H1 (cell line): ENCODE measurements around the gene FITM2. TPM values are rescaled to one million over a fixed set of nuclear protein-coding genes. Genes with fewer than 3 reads are reported as not detected.

Source experiments
- CTCF ChIA-PET: fragments of 300-600 bp; sonication (Branson Sonifier 250); formaldehyde crosslinking; loops from one replicate; lab custom pipeline; 2021; ENCODE audit not compliant: partially characterized antibody; lab: Charles Lee
- POLR2A ChIA-PET: fragments of 300-600 bp; sonication (Branson Sonifier 250); formaldehyde crosslinking; loops from one replicate; lab custom pipeline; 2021; ENCODE audit warnings: inconsistent platforms; ENCODE audit not compliant: partially characterized antibody; lab: Charles Lee
- DNase-seq, 2 experiments: peaks; one replicate each; pipeline versions ENCODE4 v3.0.0 to v3.0.0-alpha.2; 2010 to 2022; ENCODE audit warnings: low spot score in 2 of 2, low read depth in 1 of 2, mixed read lengths in 1 of 2
- FAIRE-seq: peaks from 2 replicates; lab custom pipeline; 2011; peaks lifted over from hg19 to GRCh38; lab: Jason Lieb, UNC
- H2AFZ ChIP-seq: 2 replicates; pipeline ENCODE4 v1.8.1; 2012; ENCODE audit warnings: low read length, inconsistent platforms
- H2AK5ac ChIP-seq: 2 replicates; pipeline ENCODE4 v1.6.1; 2013; ENCODE audit warnings: low read depth, low read length
- H2BK120ac ChIP-seq: replicated peaks from 2 replicates; pipeline ENCODE3; 2013; ENCODE audit warnings: low read depth, low read length, inconsistent platforms
- H2BK12ac ChIP-seq: 2 replicates; pipeline ENCODE4 v1.6.1; 2013; ENCODE audit warnings: low read depth, low read length
- H2BK15ac ChIP-seq: 2 replicates; pipeline ENCODE4 v1.6.1; 2013; ENCODE audit warnings: low read length
- H2BK20ac ChIP-seq: 2 replicates; pipeline ENCODE4 v1.6.1; 2013; ENCODE audit warnings: low read length
- H2BK5ac ChIP-seq: 2 replicates; pipeline ENCODE4 v1.6.1; 2013; ENCODE audit warnings: low read depth, low read length
- H3K14ac ChIP-seq: 2 replicates; pipeline ENCODE4 v1.6.1; 2013; ENCODE audit warnings: inconsistent platforms; ENCODE audit not compliant: insufficient read length
- H3K18ac ChIP-seq: 2 replicates; pipeline ENCODE4 v1.6.1; 2013; ENCODE audit warnings: low read length; ENCODE audit errors: extremely low read depth
- H3K23ac ChIP-seq: 2 replicates; pipeline ENCODE4 v1.6.1; 2013; ENCODE audit warnings: inconsistent platforms; ENCODE audit not compliant: insufficient read length
- H3K23me2 ChIP-seq: 2 replicates; pipeline ENCODE4 v1.6.1; 2013; ENCODE audit warnings: low read depth, low read length
- H3K27ac ChIP-seq: 2 replicates; pipeline ENCODE4 v1.6.1; 2011; ENCODE audit warnings: low read depth, low read length, inconsistent platforms
- H3K27me3 ChIP-seq, 4 experiments: replicated peaks in 1 of 4; 1 replicate in 1 of 4; 2 replicates in 3 of 4; pipeline versions ENCODE4 v1.6.1 to v1.8.1; 2011 to 2013; ENCODE audit warnings: low read length in 3 of 4, mild to moderate bottlenecking in 3 of 4, inconsistent platforms in 2 of 4, mixed read lengths in 2 of 4, moderate library complexity in 1 of 4; ENCODE audit not compliant: control insufficient read depth in 3 of 4, insufficient read depth in 3 of 4; ENCODE audit errors: extremely low read depth in 1 of 4
- H3K36me3 ChIP-seq, 4 experiments: 2 replicates each; pipeline versions ENCODE4 v1.6.1 to v1.8.1; 2011 to 2013; ENCODE audit warnings: mild to moderate bottlenecking in 4 of 4, low read length in 3 of 4, moderate library complexity in 2 of 4, control low read depth in 1 of 4, inconsistent platforms in 1 of 4; ENCODE audit not compliant: insufficient read depth in 4 of 4, control insufficient read depth in 2 of 4
- H3K4ac ChIP-seq: replicated peaks from 2 replicates; pipeline ENCODE3; 2013; ENCODE audit warnings: low read length, low read depth, mixed read lengths, inconsistent platforms; ENCODE audit not compliant: insufficient read length
- H3K4me1 ChIP-seq, 4 experiments: replicated peaks in 1 of 4; 1 replicate in 1 of 4; 2 replicates in 3 of 4; pipeline versions ENCODE4 v1.6.1 to v1.8.1; 2011 to 2013; ENCODE audit warnings: low read length in 3 of 4, inconsistent platforms in 2 of 4, mixed read lengths in 1 of 4; ENCODE audit not compliant: insufficient read depth in 4 of 4, control insufficient read depth in 3 of 4
- H3K4me2 ChIP-seq, 2 experiments: 2 replicates each; pipeline versions ENCODE4 v1.6.1 to v1.8.1; 2011 to 2013; ENCODE audit warnings: low read depth in 2 of 2, low read length in 2 of 2, control low read depth in 1 of 2, inconsistent platforms in 1 of 2, mild to moderate bottlenecking in 1 of 2; ENCODE audit not compliant: insufficient read depth in 1 of 2
- H3K4me3 ChIP-seq, 4 experiments: fragments of 200-600, 300-600 bp in 1 of 4; sonication (generic), shearing (Covaris generic), sonication (Bioruptor Twin) in 1 of 4; 2 replicates each; pipeline versions ENCODE4 v1.5.1 to v1.8.1; 2011 to 2016; ENCODE audit warnings: low read length in 4 of 4, low read depth in 3 of 4, control low read depth in 2 of 4, inconsistent platforms in 2 of 4, mild to moderate bottlenecking in 2 of 4, mixed read lengths in 1 of 4, moderate library complexity in 1 of 4; ENCODE audit not compliant: insufficient read depth in 2 of 4; ENCODE audit errors: extremely low read depth in 1 of 4
- H3K56ac ChIP-seq: replicated peaks from 2 replicates; pipeline ENCODE3; 2013; ENCODE audit warnings: low read depth, mild to moderate bottlenecking, mixed read lengths, low read length, inconsistent platforms; ENCODE audit not compliant: insufficient read length
- H3K79me1 ChIP-seq: 2 replicates; pipeline ENCODE4 v1.6.1; 2013; ENCODE audit warnings: low read depth, low read length, control low read depth
- H3K79me2 ChIP-seq, 2 experiments: 2 replicates each; pipeline versions ENCODE4 v1.6.1 to v1.8.1; 2012 to 2013; ENCODE audit warnings: low read length in 2 of 2, mild to moderate bottlenecking in 2 of 2, inconsistent platforms in 1 of 2; ENCODE audit not compliant: insufficient read depth in 2 of 2, control insufficient read depth in 1 of 2
- H3K9ac ChIP-seq, 4 experiments: replicated peaks in 1 of 4; 1 replicate in 1 of 4; 2 replicates in 3 of 4; pipeline versions ENCODE4 v1.6.1 to v1.8.1; 2011 to 2013; ENCODE audit warnings: low read depth in 3 of 4, low read length in 3 of 4, control low read depth in 2 of 4, mild to moderate bottlenecking in 2 of 4, moderate library complexity in 2 of 4, inconsistent platforms in 1 of 4; ENCODE audit errors: extremely low read depth in 1 of 4
- H3K9me3 ChIP-seq, 2 experiments: 2 replicates each; pipeline versions ENCODE4 v1.6.1 to v1.8.1; 2012 to 2013; ENCODE audit warnings: mild to moderate bottlenecking in 2 of 2, moderate library complexity in 2 of 2, control low read depth in 1 of 2, inconsistent platforms in 1 of 2, low read depth in 1 of 2, low read length in 1 of 2, mixed read lengths in 1 of 2; ENCODE audit not compliant: insufficient read depth in 2 of 2
- H4K20me1 ChIP-seq, 2 experiments: replicated peaks in 1 of 2; 2 replicates each; pipeline versions ENCODE3 to v1.8.1; 2011 to 2013; ENCODE audit warnings: inconsistent platforms in 2 of 2, low read length in 2 of 2, mild to moderate bottlenecking in 1 of 2; ENCODE audit not compliant: insufficient read depth in 2 of 2, control insufficient read depth in 1 of 2
- H4K5ac ChIP-seq: 2 replicates; pipeline ENCODE4 v1.6.1; 2013; ENCODE audit warnings: low read length, low read depth, mixed read lengths, inconsistent platforms; ENCODE audit not compliant: insufficient read length
- H4K8ac ChIP-seq: 2 replicates; pipeline ENCODE4 v1.8.0; 2013; ENCODE audit warnings: mild to moderate bottlenecking, moderate library complexity, low read length, inconsistent platforms; ENCODE audit not compliant: insufficient read depth; ENCODE audit errors: extremely low read depth
- H4K91ac ChIP-seq: replicated peaks from 2 replicates; pipeline ENCODE3; 2013; ENCODE audit warnings: low read length, mixed read lengths, inconsistent platforms; ENCODE audit not compliant: insufficient read length
- CREB1 ChIP-seq: IDR thresholded peaks from 2 replicates; pipeline ENCODE4 v1.6.1; 2012; ENCODE audit warnings: inconsistent platforms
- EP300 ChIP-seq, 2 experiments: IDR thresholded peaks; 1 replicate in 1 of 2; 2 replicates in 1 of 2; pipeline ENCODE4 v1.6.1; 2011 to 2012; ENCODE audit warnings: low read depth in 2 of 2, low read length in 2 of 2, mild to moderate bottlenecking in 2 of 2, borderline replicate concordance in 1 of 2, inconsistent platforms in 1 of 2, moderate library complexity in 1 of 2
- GABPA ChIP-seq: IDR thresholded peaks from 2 replicates; pipeline ENCODE4 v1.6.1; 2011; ENCODE audit warnings: mild to moderate bottlenecking, low read length, moderate library complexity, borderline replicate concordance; ENCODE audit not compliant: insufficient read depth
- KDM4A ChIP-seq: IDR thresholded peaks from one replicate; pipeline ENCODE4 v1.7.1; 2012; ENCODE audit warnings: low read depth, mild to moderate bottlenecking, moderate library complexity, low read length, inconsistent platforms; ENCODE audit not compliant: severe bottlenecking
- MAX ChIP-seq: IDR thresholded peaks from 2 replicates; pipeline ENCODE4 v1.6.1; 2012; ENCODE audit warnings: inconsistent platforms
- POLR2AphosphoS5 ChIP-seq: IDR thresholded peaks from 2 replicates; pipeline ENCODE4 v1.6.1; 2011; ENCODE audit warnings: low read depth, low read length
- TAF7 ChIP-seq: optimal IDR thresholded peaks from 2 replicates; pipeline ENCODE3; 2011; ENCODE audit warnings: low read depth, mild to moderate bottlenecking, inconsistent platforms, low read length, moderate library complexity, borderline replicate concordance
- TBP ChIP-seq: IDR thresholded peaks from 2 replicates; pipeline ENCODE4 v1.6.1; 2011; ENCODE audit warnings: low read depth, low read length, improper control_type of control experiment
- WGBS, 2 experiments: shearing (Covaris generic) in 1 of 2; methylation state at CpG; one replicate each; pipeline versions ENCODE4 v1.1.6 to v1.1.7; 2013 to 2015; ENCODE audit warnings: low lambda C conversion rate in 2 of 2, mixed read lengths in 2 of 2, inconsistent platforms in 1 of 2, low coverage in 1 of 2, missing lambda C conversion rate in 1 of 2; ENCODE audit not compliant: insufficient replicate concordance in 2 of 2, insufficient coverage in 1 of 2, insufficient read length in 1 of 2; ENCODE audit errors: extremely low coverage in 1 of 2, missing lambda C conversion rate in 1 of 2; 5-methylcytosine and 5-hydroxymethylcytosine counted together
- polyA plus RNA-seq, 7 experiments: library from polyadenylated mRNA; depleted of rRNA in 3 of 7; stranded (reverse) in 5 of 7; unstranded in 2 of 7; fragments of >200 nt in 5 of 7; fragments of 200-250 nt in 2 of 7; gene quantifications; 1 replicate in 5 of 7; 2 replicates in 1 of 7; 4 replicates in 1 of 7; pipeline versions ENCODE4 v1.2.1 to v1.2.3, GENCODE V29; 2011 to 2013; ENCODE audit warnings: missing spikeins in 2 of 7, mixed read lengths in 2 of 7
- total RNA-seq: library from RNA; stranded (reverse); fragmentation: NEBNext Ultra II Directional; extraction: Animal tissue kit (Norgen Biotek cat#: 25700); gene quantifications from 2 replicates; pipeline ENCODE4 v1.2.1, GENCODE V29; 2021

Gene FITM2
- total and polyA plus RNA-seq, 2 of the 8 experiments (the other 6 are each of a cell fraction or from before 2014, with no cell fraction given), result 1.1 to 2.1 TPM

- Histone ChIP-seq H2AK5ac (no peak overlapping the region), H3K4me3 (no peak overlapping the region), H2AFZ (no peak overlapping the region), H3K56ac (no peak overlapping the region), H2BK5ac (no peak overlapping the region), H3K79me2 (no peaks in the 10 kb centered on the region), H3K4ac (no peak overlapping the region), H2BK20ac (no peak overlapping the region), H4K20me1 (no peaks in the 10 kb centered on the region), H4K91ac (no peak overlapping the region), H2BK120ac (no peak overlapping the region), H3K9me3 (no peaks in the 10 kb centered on the region), H3K18ac (no peak overlapping the region), H3K23me2 (peaks cover 5% of the 10 kb centered on the region; the same call in 1 of the 2 replicates), H3K4me1 (no peaks in the 10 kb centered on the region), H3K36me3 (no peaks in the 10 kb centered on the region), H3K23ac (no peak overlapping the region), H3K27ac (no peak overlapping the region), H3K27me3 (no peaks in the 10 kb centered on the region), H3K4me2 (no peak overlapping the region), H3K79me1 (no peaks in the 10 kb centered on the region), H3K9ac (no peak overlapping the region), H2BK15ac (no peak overlapping the region), H4K5ac (no peak overlapping the region), H3K14ac (no peak overlapping the region), H2BK12ac (no peak overlapping the region), H4K8ac (no peak overlapping the region)
- TF ChIP-seq KDM4A (no peak), TBP (no peak), CREB1 (no peak), EP300 (IDR thresholded peaks at IDR 0.05; ENCODE audit: borderline replicate concordance in 1 of 2, low read depth in 2 of 2, low read length in 2 of 2) (no peak), TAF7 (no peak), GABPA (no peak), MAX (no peak), POLR2AphosphoS5 (no peak)
- POLR2A ChIA-PET, result no interaction called here
- 90% methylated on average over 8 of the region's 8 CpGs; no CpG with 5 or more reads in 1 of the 2 experiments for WGBS, 2 experiments
- no peak for FAIRE-seq
- CTCF ChIA-PET, result interaction anchor here (0.7 kb wide), 2 partner anchors 23 to 252 kb away, joined by 4 read pairs; no protein-coding TSS in a partner anchor
- DNase-seq, result no peak
These were observed 47.8 kb upstream of the FITM2 start for GRCh38 chr20:44358776-44359175.
